ENCODE results near the gene ZBTB7C.

ZBTB7C gene

GRCh38 chr18:48045744-48046143, 363.4 kb downstream of the ZBTB7C start:
- no peak for DNase-seq

GRCh38 chr18:48044944-48045343, 364.2 kb downstream of the ZBTB7C start:
- no peak for DNase-seq

GRCh38 chr18:48043166-48043565, 366.0 kb downstream of the ZBTB7C start:
- DNase-seq = no peak

- DNase-seq = no peak
Measured at GRCh38 chr18:48042431-48042830, 366.8 kb downstream of the ZBTB7C start.

GRCh38 chr18:48040457-48041110, 368.6 kb downstream of the ZBTB7C start:
- no peak for DNase-seq

GRCh38 chr18:48039769-48040215, 369.4 kb downstream of the ZBTB7C start:
- no peak for DNase-seq

- no peak for DNase-seq
Measured at GRCh38 chr18:48038636-48039035, 370.5 kb downstream of the ZBTB7C start.

- peak; percentile 5 for DNase-seq
Measured at GRCh38 chr18:48037481-48038271, 371.5 kb downstream of the ZBTB7C start.

- DNase-seq = peak; percentile 11
Measured at GRCh38 chr18:48036641-48037421, 372.4 kb downstream of the ZBTB7C start.

GRCh38 chr18:48036226-48036625, 373.0 kb downstream of the ZBTB7C start:
- no peak for DNase-seq

- DNase-seq = no peak
Measured at GRCh38 chr18:48035556-48035860, 373.7 kb downstream of the ZBTB7C start.

- DNase-seq = no peak
Measured at GRCh38 chr18:48034651-48035555, 374.3 kb downstream of the ZBTB7C start.

- DNase-seq = no peak
Measured at GRCh38 chr18:48033790-48034650, 375.2 kb downstream of the ZBTB7C start.

GRCh38 chr18:48032876-48033789, 376.1 kb downstream of the ZBTB7C start:
- no peak for DNase-seq

GRCh38 chr18:48031641-48032040, 377.5 kb downstream of the ZBTB7C start:
- no peak for DNase-seq

GRCh38 chr18:48030616-48031480, 378.3 kb downstream of the ZBTB7C start:
- DNase-seq = peak; percentile 72

- no peak for DNase-seq
Measured at GRCh38 chr18:48029296-48029986, 379.7 kb downstream of the ZBTB7C start.

GRCh38 chr18:48028696-48029095, 380.5 kb downstream of the ZBTB7C start:
- DNase-seq = no peak

- DNase-seq = no peak
Measured at GRCh38 chr18:48028081-48028480, 381.1 kb downstream of the ZBTB7C start.
